Activated T-cell treated with anti-CD3 and anti-CD28 coated beads for 4 hours (primary cell): ENCODE results near the gene TEX13D.

Source experiments
- DNase-seq: peaks from one replicate; pipeline ENCODE4 v3.0.0-alpha.2; 2020

The TEX13D gene

GRCh38 chrX:124348885-124349453 is 16.5 kb downstream of the TEX13D start:
- DNase-seq, result no peak

- DNase-seq, result no peak
Measured at GRCh38 chrX:124354648-124355047, 22.2 kb downstream of the TEX13D start.

DNA sequence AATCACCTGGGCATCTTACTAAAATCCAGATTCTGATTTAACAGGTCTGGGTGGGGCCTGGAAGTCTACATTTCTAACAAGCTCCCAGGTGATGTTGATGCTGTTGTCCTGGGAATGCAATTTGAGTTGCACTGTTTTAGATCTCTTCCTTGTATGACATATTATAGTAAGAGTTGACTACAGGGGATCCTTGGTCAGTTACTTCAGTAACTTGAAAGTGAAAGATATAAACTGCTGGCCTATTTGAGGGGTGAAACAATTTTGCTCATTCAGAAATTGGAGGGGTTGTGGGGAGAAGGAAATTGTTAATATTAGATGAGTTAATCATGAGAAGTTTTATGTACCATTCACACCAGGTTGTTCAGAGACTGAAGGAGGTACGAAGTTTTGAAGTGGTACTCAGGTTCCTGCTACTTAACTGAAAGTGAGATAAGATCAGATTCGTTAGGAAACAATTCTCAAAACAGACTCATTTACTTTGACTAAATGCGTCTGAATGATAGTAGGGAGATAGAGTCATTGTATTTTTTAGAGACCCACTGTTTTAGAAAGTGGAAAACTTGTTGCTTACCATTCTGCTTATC is 26.4 kb downstream of the TEX13D start:
- no peak for DNase-seq

DNA sequence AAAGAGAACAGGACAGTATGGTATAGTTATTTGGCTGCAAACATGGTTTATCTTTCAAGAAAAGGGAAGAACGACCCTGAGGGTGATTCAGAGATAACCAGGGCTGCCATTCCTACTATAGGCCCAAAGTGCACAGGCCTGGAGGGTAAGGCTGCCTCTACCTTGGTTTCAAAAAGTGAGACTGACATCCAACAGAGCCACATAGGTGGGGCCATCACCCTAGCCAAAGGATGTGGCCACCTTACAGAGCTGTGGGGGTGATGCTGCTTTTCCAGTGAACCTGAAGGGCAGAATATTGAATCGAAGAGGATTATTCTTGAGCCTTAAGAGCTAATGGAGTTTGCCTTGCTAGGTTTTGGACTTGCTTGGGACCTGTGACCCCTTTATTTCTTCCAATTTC is 29.6 kb downstream of the TEX13D start:
- no peak for DNase-seq

DNA sequence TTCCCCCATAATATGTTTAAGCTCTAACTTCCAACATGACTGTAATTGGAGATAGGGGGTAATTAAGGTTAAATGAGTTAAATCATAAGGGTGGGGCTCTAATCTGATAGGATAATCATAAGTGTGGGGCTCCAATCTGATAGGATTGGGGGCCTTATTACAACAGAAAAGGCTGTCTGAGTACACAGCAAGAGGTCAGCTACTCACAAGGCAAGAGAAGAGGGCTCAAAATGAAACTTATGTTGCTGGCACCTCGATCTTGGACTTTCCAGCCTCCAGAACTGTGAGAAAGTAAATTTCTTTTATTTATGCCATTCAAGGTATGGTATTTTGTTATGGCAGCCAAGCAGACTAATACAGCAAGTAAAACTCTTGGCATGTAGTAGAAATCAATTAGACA is 30.3 kb downstream of the TEX13D start:
- no peak for DNase-seq

- no peak for DNase-seq
Measured at GRCh38 chrX:124369722-124370121, 37.3 kb downstream of the TEX13D start.

- no peak for DNase-seq
Measured at GRCh38 chrX:124373348-124373747, 40.9 kb downstream of the TEX13D start.

GRCh38 chrX:124378643-124379042 is 46.2 kb downstream of the TEX13D start:
- no peak for DNase-seq

DNA sequence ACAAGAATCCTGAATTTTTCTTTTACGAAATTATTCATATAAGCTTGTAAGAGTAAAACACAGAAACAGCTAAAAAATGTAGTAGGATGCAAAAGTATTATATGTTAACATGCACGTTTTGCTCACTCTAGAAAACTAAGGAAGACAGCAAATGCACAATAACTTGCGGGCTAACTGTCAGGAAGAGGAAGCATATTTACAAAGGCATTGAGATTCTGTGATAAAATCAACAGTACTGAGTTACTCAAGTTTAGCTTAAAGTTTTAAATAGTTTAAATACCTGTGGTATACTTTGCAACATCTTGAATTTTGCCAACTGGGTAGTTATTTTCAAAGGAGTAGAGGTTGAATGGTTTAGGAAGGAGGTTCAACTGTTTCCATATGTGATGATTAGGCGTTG is 50.9 kb downstream of the TEX13D start:
- DNase-seq, result no peak

DNA sequence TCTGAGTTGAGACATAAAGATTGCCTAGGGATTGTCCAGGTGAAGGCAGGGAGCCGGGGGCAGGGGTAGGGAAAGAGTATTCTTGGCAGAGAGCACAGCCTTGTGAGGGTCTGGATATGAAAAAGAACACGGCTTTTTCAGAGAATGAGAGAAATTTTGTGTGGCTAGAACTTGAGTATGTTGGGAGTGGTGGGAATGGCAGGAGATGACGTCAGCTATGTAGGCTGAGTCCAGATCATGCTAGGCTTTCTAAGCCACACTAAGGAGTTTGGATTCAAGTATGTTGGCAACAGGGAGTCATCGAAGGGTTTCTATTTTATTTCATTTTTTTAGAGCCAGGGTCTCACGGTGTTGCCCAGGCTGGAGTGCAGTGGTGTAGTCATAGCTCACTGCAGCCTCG is 53.9 kb downstream of the TEX13D start:
- DNase-seq, result no peak
